Measurements from ENCODE around the gene HS6ST1. TPM values are rescaled to one million over a fixed set of nuclear protein-coding genes. Genes with fewer than 3 reads are reported as not detected.

The HS6ST1 gene
- total RNA-seq, 1 experiment from 2014 or later = 22.0 TPM

DNA sequence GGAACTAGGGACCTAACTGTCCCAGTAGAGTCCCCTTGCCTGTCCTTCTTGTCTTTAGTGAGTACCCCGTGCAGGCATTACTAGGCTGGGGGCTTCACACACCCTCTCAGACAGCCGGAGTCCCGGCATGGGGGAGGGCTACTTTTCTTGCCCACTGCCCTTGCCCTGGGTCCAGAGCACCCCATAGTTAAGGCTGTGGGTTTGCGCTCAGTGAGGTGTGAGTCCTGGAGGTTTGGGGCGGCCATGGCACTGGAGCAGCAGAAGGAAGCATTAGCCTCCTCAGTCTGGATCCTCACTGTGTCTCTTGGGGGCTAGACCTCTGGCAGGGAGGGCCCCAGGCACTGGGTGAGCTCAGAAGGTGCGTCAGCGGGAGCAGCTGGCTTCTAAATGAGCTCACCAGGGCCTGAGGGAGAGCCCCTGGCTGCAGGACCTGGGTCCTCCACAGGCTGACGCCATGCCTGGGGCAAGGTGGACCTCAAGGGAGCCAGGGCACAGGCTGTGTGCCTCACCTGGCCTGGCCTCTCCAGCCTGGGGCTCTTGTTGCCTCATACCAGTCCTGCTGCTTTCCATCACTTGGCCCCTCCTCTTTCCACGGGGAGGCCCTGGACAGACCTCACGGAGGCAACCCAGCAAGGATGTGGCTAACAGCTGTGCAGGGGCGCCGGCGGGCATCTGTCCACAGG, 27.4 kb downstream of the HS6ST1 start:
- CTCF ChIA-PET = no interaction called here

DNA sequence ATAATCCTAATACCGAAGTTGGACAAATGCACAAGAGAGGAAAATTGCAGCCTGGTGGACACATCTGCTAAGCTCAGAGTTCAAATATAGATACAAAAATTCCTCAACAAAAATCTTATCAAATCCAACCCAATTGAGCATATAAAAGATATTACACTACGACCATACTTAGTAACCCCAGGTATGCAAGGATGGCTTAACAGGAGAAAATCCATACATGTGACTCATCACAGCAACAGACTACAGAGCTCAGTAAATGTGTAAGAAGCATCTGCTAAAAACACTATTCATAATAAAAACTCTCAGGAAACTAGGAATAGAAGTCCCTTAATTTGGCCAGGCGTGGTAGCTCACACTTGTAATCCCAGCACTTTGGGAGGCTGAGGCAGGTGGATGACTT, 28.3 kb downstream of the HS6ST1 start:
- no peaks in the 10 kb centered on the region for H3K36me3 ChIP-seq (ENCODE audit: control insufficient read depth, insufficient read depth, low read length)
- ATAC-seq (no peak), DNase-seq (ENCODE audit: low read depth, low spot score) (no peak)
- no peaks in the 10 kb centered on the region for H3K27me3 ChIP-seq (ENCODE audit: control insufficient read depth, insufficient read depth, low read length)
- no peaks in the 10 kb centered on the region for H3K4me1 ChIP-seq (ENCODE audit: control insufficient read depth, insufficient read depth, low read length)
- POLR2A ChIA-PET = no interaction called here
- CTCF ChIA-PET = no interaction called here
- TF ChIP-seq TCF7L2 (IDR thresholded peaks at IDR 0.05; ENCODE audit: low read depth, low read length) (no peak), SIN3A (IDR thresholded peaks at IDR 0.05; ENCODE audit: borderline replicate concordance, insufficient read depth, low read depth, low read length) (no peak), POLR2AphosphoS5 (IDR thresholded peaks at IDR 0.05; ENCODE audit: low read depth, low read length) (no peak)
- TF ChIP-seq, protein P1, sequence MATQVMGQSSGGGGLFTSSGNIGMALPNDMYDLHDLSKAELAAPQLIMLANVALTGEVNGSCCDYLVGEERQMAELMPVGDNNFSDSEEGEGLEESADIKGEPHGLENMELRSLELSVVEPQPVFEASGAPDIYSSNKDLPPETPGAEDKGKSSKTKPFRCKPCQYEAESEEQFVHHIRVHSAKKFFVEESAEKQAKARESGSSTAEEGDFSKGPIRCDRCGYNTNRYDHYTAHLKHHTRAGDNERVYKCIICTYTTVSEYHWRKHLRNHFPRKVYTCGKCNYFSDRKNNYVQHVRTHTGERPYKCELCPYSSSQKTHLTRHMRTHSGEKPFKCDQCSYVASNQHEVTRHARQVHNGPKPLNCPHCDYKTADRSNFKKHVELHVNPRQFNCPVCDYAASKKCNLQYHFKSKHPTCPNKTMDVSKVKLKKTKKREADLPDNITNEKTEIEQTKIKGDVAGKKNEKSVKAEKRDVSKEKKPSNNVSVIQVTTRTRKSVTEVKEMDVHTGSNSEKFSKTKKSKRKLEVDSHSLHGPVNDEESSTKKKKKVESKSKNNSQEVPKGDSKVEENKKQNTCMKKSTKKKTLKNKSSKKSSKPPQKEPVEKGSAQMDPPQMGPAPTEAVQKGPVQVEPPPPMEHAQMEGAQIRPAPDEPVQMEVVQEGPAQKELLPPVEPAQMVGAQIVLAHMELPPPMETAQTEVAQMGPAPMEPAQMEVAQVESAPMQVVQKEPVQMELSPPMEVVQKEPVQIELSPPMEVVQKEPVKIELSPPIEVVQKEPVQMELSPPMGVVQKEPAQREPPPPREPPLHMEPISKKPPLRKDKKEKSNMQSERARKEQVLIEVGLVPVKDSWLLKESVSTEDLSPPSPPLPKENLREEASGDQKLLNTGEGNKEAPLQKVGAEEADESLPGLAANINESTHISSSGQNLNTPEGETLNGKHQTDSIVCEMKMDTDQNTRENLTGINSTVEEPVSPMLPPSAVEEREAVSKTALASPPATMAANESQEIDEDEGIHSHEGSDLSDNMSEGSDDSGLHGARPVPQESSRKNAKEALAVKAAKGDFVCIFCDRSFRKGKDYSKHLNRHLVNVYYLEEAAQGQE (IDR thresholded peaks at IDR 0.05; ENCODE audit: insufficient read depth in 1 of 2, low read depth in 2 of 2, low read length in 1 of 2) = no peak
- TF ChIP-seq, protein P2, sequence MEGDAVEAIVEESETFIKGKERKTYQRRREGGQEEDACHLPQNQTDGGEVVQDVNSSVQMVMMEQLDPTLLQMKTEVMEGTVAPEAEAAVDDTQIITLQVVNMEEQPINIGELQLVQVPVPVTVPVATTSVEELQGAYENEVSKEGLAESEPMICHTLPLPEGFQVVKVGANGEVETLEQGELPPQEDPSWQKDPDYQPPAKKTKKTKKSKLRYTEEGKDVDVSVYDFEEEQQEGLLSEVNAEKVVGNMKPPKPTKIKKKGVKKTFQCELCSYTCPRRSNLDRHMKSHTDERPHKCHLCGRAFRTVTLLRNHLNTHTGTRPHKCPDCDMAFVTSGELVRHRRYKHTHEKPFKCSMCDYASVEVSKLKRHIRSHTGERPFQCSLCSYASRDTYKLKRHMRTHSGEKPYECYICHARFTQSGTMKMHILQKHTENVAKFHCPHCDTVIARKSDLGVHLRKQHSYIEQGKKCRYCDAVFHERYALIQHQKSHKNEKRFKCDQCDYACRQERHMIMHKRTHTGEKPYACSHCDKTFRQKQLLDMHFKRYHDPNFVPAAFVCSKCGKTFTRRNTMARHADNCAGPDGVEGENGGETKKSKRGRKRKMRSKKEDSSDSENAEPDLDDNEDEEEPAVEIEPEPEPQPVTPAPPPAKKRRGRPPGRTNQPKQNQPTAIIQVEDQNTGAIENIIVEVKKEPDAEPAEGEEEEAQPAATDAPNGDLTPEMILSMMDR (IDR thresholded peaks at IDR 0.05) = no peak
- H3K4me3 ChIP-seq (ENCODE audit: low read depth in 2 of 2, low read length in 2 of 2) = no peak overlapping the region
- intact Hi-C loops (cut with micrococcal nuclease; ENCODE audit: unreplicated experiment) (no loop called here), in situ Hi-C loops (cut with HindIII; ENCODE audit: low pct_unique_long_range_greater_than_20kb, low sequenced_read_pairs) (no loop called here)
- no peaks in the 10 kb centered on the region for H3K9me3 ChIP-seq (ENCODE audit: control insufficient read depth, insufficient read depth, low read depth, low read length)
- no peak overlapping the region for H3K27ac ChIP-seq (ENCODE audit: low read length)
- no TSS peak for BruUV-seq (replicated peaks)

More for the DNA sequence above, 27.4 kb downstream of the HS6ST1 start:
- no peaks in the 10 kb centered on the region for H3K4me1 ChIP-seq (ENCODE audit: control insufficient read depth, insufficient read depth, low read length)
- DNase-seq (ENCODE audit: low read depth, low spot score) (no peak), ATAC-seq (no peak)
- POLR2A ChIA-PET = no interaction called here
- no peak overlapping the region for H3K4me3 ChIP-seq (ENCODE audit: low read depth in 2 of 2, low read length in 2 of 2)
- no peaks in the 10 kb centered on the region for H3K27me3 ChIP-seq (ENCODE audit: control insufficient read depth, insufficient read depth, low read length)
- intact Hi-C loops (cut with micrococcal nuclease; ENCODE audit: unreplicated experiment) (no loop called here), in situ Hi-C loops (cut with HindIII; ENCODE audit: low pct_unique_long_range_greater_than_20kb, low sequenced_read_pairs) (no loop called here)
- H3K9me3 ChIP-seq (ENCODE audit: control insufficient read depth, insufficient read depth, low read depth, low read length) = no peaks in the 10 kb centered on the region
- H3K27ac ChIP-seq (ENCODE audit: low read length) = no peak overlapping the region
- no peaks in the 10 kb centered on the region for H3K36me3 ChIP-seq (ENCODE audit: control insufficient read depth, insufficient read depth, low read length)
- no TSS peak for BruUV-seq (replicated peaks)
- TF ChIP-seq TCF7L2 (IDR thresholded peaks at IDR 0.05; ENCODE audit: low read depth, low read length) (no peak), SIN3A (IDR thresholded peaks at IDR 0.05; ENCODE audit: borderline replicate concordance, insufficient read depth, low read depth, low read length) (no peak)
- TF ChIP-seq, protein P1 (IDR thresholded peaks at IDR 0.05; ENCODE audit: insufficient read depth in 1 of 2, low read depth in 2 of 2, low read length in 1 of 2) = no peak

Measured in Panc1 (cell line).